ENCODE results near the gene SLC9A5. TPM values are rescaled to one million over a fixed set of nuclear protein-coding genes. Genes with fewer than 3 reads are reported as not detected.

SLC9A5 gene
- polyA plus RNA-seq, 1 donor from 2014 or later, result 0.75 TPM

DNA sequence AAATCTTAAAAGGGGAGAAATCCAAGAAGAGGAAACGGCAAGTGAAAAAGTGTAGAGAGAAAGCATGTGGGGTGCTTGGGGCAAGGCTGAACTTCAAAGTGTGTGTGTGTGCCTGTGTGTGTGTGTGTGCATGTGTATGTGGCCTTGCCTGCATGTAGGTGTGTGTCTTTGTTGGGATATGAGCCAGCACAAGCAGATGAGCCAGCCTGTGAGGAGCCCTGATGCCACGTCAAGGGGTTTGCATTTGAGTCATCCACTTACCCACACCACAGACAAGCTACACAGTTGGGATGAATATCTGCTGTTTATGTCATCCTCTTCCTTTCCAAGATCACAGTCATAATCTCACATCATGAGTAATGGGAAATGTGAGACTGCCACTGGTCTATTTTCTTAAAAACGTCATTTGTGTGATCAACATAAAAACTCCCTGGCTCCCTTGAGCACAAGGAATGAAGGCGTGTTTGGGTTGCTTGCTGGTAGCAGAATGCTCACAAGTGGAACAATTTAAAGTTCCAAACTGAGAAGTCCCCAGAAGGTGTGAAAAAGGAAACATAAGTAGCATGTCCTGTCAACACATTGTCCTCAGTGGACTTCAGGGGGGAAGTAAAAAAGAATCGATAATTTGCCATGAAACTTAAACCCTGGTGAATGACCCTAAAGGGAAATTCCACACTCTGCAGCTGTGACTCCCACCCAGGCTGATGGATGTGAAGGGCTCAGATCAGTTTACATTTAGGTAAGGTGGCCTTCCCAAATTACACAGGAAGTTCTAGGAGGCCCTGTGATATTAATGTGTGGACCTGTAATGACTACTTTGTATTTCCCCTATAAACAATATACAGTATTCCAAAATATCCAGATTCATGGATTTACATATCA, 63.1 kb downstream of the SLC9A5 start:
- Mint-ChIP-seq H3K4me3 (no peak overlapping the region), H3K36me3 (peaks cover 2% of the 10 kb centered on the region), H3K27ac (no peak overlapping the region), H3K27me3 (peaks cover 4% of the 10 kb centered on the region), H3K4me1 (peaks cover 0 to 2% (median 2%) of the 10 kb centered on the region in 3 donors), H3K9me3 (no peaks in the 10 kb centered on the region)

DNA sequence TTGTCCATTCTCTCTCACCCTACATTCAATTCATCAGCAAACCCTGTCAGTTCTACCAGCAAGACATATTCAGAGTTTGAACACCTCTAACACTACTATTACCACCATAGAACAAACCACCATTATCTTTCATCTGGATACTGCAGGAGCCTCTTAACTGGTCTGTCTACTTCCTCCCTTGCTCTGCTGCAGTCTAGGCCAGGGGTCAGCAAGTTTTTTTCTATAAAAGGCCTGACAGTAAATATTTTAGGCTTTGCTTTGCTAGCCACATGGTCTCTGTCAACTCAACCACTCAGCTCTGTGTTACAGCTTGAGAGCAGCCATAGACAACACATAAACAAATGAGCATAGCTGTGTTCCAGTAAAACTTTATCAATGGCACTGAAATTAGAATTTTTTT, 63.9 kb downstream of the SLC9A5 start:
- Mint-ChIP-seq H3K27ac (no peak overlapping the region), H3K27me3 (peaks cover 4% of the 10 kb centered on the region)

DNA sequence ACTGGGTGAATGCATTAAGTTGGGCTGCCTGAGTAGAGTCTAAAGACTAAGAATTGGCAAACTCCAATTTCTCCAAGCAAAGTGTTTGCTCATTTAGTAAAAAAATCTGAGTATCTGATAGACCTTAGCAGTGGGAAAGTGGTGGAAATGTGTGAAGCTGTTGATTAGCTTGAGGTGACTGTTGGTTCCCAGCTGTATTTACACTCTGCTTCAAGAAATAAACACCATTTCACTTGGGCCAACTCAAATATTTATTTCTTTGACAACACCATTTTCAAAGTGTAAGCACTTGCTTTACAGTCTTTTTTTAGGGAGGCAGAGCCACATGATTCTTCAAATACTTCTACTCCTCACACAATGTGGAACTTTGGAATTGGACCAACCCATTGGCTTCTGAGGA, 69.1 kb downstream of the SLC9A5 start:
- H3K27me3 Mint-ChIP-seq, result peaks cover 10% of the 10 kb centered on the region
- no peak overlapping the region for H3K27ac Mint-ChIP-seq
- no peaks in the 10 kb centered on the region for H3K36me3 Mint-ChIP-seq
- no peaks in the 10 kb centered on the region for H3K9me3 Mint-ChIP-seq
- no peak overlapping the region for H3K4me3 Mint-ChIP-seq
- peaks cover 0 to 1% (median under 1%) of the 10 kb centered on the region in 3 donors for H3K4me1 Mint-ChIP-seq

More for the DNA sequence above, 63.9 kb downstream of the SLC9A5 start:
- no peaks in the 10 kb centered on the region for H3K9me3 Mint-ChIP-seq
- peaks cover 0 to 2% (median 2%) of the 10 kb centered on the region in 3 donors for H3K4me1 Mint-ChIP-seq
- no peak overlapping the region for H3K4me3 Mint-ChIP-seq
- peaks cover 2% of the 10 kb centered on the region for H3K36me3 Mint-ChIP-seq

Other genes with a start within 250 kb of the SLC9A5 start
- 43.3 TPM for gene CBFB, start 219.8 kb upstream of the SLC9A5 start, polyA plus RNA-seq
- 14.5 TPM for gene PHAF1, start 139.0 kb upstream of the SLC9A5 start, polyA plus RNA-seq
- 0.45 TPM for gene B3GNT9, start 98.0 kb upstream of the SLC9A5 start, polyA plus RNA-seq
- 103 TPM for gene TRADD, start 89.1 kb upstream of the SLC9A5 start, polyA plus RNA-seq
- gene FBXL8, start 89.0 kb upstream of the SLC9A5 start, polyA plus RNA-seq, result 3.7 TPM
- not detected for gene HSF4, start 84.2 kb upstream of the SLC9A5 start, polyA plus RNA-seq
- gene NOL3, start 78.4 kb upstream of the SLC9A5 start, polyA plus RNA-seq, result not detected
- gene MATCAP1, start 65.0 kb upstream of the SLC9A5 start, polyA plus RNA-seq, result 0.56 TPM
- not detected for gene EXOC3L1, start 58.8 kb upstream of the SLC9A5 start, polyA plus RNA-seq
- gene E2F4, start 56.8 kb upstream of the SLC9A5 start, polyA plus RNA-seq, result 73.7 TPM
- gene ELMO3, start 49.8 kb upstream of the SLC9A5 start, polyA plus RNA-seq, result 0.35 TPM
- 64.2 TPM for gene TMEM208, start 21.8 kb upstream of the SLC9A5 start, polyA plus RNA-seq
- 3.8 TPM for gene FHOD1, start 1.5 kb upstream of the SLC9A5 start, polyA plus RNA-seq
- 0.65 TPM for gene PLEKHG4, start 30.6 kb downstream of the SLC9A5 start, polyA plus RNA-seq
- gene KCTD19, start 77.8 kb downstream of the SLC9A5 start, polyA plus RNA-seq, result not detected
- gene LRRC36, start 77.8 kb downstream of the SLC9A5 start, polyA plus RNA-seq, result not detected
- gene TPPP3, start 144.5 kb downstream of the SLC9A5 start, polyA plus RNA-seq, result not detected
- 0.33 TPM for gene ZDHHC1, start 167.5 kb downstream of the SLC9A5 start, polyA plus RNA-seq
- gene HSD11B2, start 182.1 kb downstream of the SLC9A5 start, polyA plus RNA-seq, result not detected
- gene ATP6V0D1, start 232.2 kb downstream of the SLC9A5 start, polyA plus RNA-seq, result 160 TPM
- not detected for gene AGRP, start 234.6 kb downstream of the SLC9A5 start, polyA plus RNA-seq

All from IgD-negative memory B cell (primary cell).